HG03280 (cell line): Measurements from ENCODE around the gene PDE1C.

Experiments
- ATAC-seq: cut with Tn5 transposase; IDR thresholded peaks from one replicate; pipeline ENCODE4 v1.9.1; 2021; ENCODE audit warnings: mild to moderate bottlenecking, moderate library complexity; ENCODE audit not compliant: unreplicated experiment

PDE1C gene

GRCh38 chr7:32001948-32002347, 68.3 kb downstream of the PDE1C start:
- no peak for ATAC-seq

GRCh38 chr7:31997423-31997822, 72.8 kb downstream of the PDE1C start:
- ATAC-seq: no peak

DNA sequence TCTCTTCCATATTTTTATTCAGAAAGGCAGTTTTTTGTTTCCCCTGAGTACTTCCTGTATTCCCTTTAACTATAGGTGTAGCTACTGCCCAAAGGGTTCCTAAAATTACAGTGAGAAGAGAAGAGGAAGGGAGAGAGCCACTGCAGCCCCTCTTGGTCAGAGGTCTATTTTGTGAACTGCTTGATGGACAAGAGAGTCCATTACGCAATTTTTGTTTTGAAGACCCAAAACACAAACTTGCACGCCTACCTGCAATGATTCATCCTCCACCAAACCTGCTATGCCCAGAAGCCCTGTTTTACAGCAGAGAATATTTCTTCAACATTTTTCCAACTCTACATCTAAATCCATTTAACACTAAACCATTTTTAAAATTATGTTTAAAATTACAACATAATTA, 75.1 kb downstream of the PDE1C start:
- no peak for ATAC-seq

DNA sequence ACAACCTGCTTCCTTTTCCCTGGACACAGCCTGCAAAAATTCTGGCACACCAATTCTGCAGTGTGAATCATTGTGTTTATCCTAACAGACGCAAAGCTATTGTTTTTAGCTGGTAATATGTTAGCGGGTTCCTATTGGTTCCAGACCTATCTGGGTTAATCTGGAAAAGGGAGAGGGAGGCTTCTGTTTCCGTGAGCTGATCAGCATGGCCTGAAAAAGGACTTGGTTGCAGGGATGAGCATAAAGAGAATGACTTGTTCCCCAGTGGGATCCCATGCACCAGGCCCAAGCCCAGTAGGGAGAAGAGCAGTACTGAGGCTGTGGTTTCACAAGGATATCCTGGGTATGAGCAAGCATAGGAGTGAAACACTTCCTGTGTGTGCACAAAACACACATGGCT, 78.4 kb downstream of the PDE1C start:
- ATAC-seq: no peak

DNA sequence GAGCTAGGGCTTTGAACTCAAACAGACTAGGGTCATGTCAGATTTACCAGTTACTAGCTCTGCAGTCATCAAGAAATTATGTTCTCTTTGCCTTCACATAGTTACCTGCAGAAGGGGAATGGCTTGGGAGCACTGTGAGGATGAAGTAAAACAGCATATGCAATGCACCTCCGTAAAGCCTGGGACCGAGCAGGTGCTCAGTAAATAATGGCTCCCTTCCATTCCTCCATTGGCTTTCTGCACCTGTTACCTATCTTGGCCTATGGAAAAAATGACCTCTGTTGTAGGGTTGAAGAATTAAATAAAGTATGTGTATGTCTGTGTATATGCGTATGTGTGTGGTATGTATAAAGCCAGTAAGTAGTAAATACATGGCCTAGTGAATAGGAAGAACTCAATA, 78.8 kb downstream of the PDE1C start:
- ATAC-seq: no peak

DNA sequence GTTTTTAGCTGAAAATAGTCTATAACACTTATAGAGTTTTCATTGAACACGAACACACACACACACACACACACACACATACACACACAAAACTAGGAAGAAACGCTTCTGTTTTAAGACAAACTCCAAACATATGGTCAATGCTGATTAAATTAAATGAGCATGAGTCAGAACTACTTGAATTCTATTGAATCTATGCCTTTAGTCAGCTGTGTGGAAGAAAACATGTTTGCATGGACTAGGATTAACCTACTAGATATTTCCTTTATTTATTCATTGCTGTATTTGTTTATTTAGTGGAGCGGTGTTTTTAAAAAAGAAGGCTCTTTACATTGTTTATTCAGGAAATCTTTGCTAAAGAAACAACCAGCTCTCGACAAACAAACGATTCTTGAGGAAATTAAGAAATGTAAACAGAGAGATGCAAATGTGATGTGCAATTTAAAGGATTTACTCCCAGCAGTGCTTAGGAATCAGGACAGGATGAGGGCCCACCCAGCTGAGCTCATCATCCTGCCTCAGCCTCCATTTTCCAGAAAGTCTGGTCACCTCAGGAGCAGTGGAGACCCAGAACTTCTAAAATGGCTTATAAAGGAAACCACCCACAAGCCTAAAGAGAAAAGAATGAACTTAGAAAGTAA, 83.2 kb downstream of the PDE1C start:
- no peak for ATAC-seq

GRCh38 chr7:31982962-31983361, 87.2 kb downstream of the PDE1C start:
- ATAC-seq: no peak

DNA sequence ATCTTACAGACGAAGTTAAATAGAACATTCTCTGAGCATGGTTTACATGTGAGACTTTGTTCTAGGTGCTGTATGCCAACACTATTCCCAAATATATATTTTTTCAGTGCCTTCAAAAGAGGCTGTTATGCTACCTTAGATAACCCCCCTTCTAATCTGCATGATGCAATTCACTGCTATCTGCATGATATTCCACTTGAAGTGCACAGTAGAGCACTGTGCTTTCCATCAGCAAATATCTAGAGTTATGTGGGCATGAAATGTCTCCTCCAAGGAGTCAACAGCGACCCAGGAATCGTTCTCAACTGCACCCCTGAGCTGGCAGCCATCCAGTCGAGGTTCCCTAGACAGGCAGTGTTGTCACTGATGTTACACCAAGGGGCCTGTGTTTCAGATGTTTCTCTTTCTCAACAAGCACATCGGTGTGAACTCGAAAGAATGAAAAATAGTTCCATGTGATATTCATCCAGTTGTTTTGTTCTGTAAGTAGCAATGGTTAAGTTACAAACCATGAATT, 88.3 kb downstream of the PDE1C start:
- no peak for ATAC-seq

- no peak for ATAC-seq
These were observed 90.4 kb downstream of the PDE1C start for GRCh38 chr7:31979690-31980330.

- no peak for ATAC-seq
These were observed 94.7 kb downstream of the PDE1C start for GRCh38 chr7:31975546-31975945.

DNA sequence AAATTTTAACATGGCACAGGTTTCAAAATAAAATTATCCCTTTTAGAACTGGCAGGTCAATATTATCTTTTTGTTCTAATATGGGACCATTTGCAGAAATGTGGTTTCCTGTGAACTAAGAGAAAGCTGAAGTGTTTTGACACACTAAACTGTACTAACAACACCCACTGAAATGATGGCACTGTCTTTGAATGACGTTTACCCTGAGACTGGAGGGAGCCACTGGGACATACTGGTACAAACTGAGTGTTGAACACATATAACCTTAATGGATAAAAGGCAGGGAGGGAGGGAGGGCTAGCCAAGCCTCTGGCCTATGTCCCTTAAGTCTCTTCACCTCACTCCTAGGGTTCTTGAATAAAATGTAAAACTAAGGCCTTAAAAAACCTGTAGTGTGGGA, 95.9 kb downstream of the PDE1C start:
- no peak for ATAC-seq

- ATAC-seq: no peak
These were observed 99.0 kb downstream of the PDE1C start for GRCh38 chr7:31971049-31971667.

GRCh38 chr7:31970501-31970900, 99.7 kb downstream of the PDE1C start:
- no peak for ATAC-seq

GRCh38 chr7:31963569-31964175, 106.5 kb downstream of the PDE1C start:
- ATAC-seq: no peak

GRCh38 chr7:31962246-31962645, 108.0 kb downstream of the PDE1C start:
- no peak for ATAC-seq

- ATAC-seq: no peak
These were observed 112.0 kb downstream of the PDE1C start for GRCh38 chr7:31958226-31958625.

DNA sequence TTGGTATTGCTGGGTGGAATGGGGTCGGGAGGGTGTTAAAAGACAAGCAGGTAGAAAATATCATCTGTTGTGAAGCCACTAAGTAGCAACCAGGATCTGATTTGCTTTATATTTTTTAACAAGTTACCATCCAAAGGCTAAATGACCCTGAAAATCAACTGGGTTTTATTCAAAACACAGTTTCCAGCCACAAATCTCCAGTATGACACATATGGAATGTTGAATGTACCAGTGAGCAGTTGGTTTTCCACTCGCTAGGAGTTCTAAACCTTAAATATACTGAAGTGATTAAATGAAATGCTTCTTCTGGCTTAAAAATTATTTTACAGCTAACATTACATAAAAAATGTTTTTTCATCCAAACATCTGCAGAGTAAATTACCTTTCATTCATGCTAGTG, 112.5 kb downstream of the PDE1C start:
- ATAC-seq: no peak

GRCh38 chr7:31957090-31957720, 113.0 kb downstream of the PDE1C start:
- ATAC-seq: no peak

- no peak for ATAC-seq
These were observed 114.6 kb downstream of the PDE1C start for GRCh38 chr7:31955641-31956040.

- ATAC-seq: no peak
These were observed 115.2 kb downstream of the PDE1C start for GRCh38 chr7:31955021-31955420.

- ATAC-seq: no peak
These were observed 115.7 kb downstream of the PDE1C start for GRCh38 chr7:31954500-31954899.
